GM19397 (cell line): ENCODE data around the gene KCNK4.

Experiments used
- ATAC-seq: cut with Tn5 transposase; IDR thresholded peaks from one replicate; pipeline ENCODE4 v1.9.1; 2021; ENCODE audit warnings: mild to moderate bottlenecking, moderate library complexity; ENCODE audit not compliant: unreplicated experiment

KCNK4 gene

DNA sequence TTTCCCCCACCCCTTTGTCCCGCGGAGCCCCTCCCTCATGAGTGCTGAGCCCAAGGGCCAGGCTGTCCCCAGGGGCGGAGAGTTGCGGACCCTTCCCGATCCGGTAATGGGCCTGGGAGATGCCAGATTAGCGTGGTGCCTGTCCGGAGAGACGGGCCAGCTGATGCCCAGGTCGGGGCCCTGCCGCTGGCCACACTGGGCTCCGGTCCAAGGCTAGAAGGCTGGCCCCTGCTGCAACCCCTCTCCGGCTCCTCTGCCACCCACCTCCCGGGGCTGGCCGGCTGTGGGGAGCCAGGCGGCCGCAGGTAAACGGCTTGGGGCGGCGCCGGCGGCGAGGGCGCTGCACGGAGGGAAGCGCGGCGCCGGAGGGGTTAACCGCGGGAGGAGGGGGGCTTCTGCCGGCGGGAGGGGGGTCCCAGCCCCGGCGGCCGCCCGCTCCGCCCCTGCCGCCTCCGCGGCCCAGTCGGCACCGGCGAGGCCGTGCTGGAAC lies at the start of gene KCNK4:
TSS of gene KCNK4 (plus strand) at position 41 of the 490 bp plus-strand sequence. CDS start 1,717 bp downstream, outside the sequence.
- no peak for ATAC-seq

DNA sequence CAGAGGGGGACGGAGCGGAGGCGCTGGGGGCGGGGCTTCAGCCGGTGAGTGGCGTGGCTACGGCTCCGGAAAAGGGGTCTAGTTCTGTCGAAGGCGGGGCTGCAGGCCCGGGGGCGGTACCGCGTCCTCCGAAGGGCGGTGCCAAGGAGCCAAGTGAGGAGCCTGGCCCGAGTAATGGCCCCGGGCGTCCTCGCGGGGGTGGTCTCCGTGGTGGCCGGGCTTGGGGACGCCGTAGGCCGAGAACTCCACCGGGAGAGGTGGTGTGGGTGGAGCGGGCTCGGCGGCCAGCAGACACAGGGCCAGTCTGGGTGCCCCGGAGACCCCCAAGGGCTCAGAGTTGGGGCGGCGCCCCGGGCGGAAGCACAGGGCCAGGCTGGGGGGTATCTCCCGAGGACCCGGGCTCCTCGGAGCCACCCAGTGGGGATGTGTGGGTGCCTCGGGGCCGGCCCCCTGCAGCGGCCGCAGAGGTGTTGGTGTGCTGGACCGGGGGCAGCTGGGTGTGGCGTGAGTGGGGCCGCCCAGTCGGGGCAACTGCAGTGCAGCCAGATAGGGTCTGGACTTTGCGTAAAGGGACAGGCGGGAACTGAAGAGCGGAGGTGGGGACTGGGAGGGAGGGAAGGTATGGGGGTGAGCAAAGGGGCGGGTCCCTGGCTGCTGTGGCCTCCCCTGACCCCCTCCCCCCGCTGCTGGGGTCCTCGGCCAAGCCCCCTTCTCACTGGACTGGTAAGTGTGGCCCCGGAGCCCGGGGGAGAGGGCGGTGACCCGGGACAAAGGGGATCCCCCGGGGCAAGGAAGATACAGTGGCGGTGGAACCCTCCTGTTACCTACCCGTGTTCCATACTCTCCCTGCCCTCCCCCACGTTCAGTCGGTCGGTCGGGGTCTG lies 49.4 kb upstream of the KCNK4 start:
- ATAC-seq, result peak; percentile 4

DNA sequence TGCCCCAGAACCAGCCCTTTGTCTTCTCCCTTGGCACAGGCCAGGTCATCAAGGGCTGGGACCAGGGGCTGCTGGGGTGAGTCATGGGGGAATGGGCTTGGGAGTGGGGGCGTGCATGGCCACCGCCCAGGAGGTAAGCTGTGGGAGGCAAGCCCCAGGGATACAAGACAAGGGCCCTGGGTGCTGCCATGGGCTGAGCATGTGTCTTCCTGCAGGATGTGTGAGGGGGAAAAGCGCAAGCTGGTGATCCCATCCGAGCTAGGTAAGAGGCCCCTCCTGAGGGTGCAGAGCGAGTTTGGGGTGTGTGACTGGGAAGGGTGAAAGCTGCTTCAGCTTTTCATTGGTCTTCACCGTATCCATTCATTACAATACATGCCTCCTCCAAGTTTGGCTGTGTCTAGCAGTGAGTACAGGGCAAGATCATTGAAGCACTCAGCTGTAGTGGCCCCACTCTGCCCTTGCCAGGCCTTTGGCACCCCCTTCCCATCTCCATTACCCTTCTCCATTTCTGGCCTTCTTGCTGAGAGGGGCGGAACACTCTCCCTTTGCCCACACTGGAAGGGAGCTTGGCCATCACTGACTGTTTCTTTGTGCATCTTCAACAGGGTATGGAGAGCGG lies 47.8 kb upstream of the KCNK4 start:
- ATAC-seq, result no peak

DNA sequence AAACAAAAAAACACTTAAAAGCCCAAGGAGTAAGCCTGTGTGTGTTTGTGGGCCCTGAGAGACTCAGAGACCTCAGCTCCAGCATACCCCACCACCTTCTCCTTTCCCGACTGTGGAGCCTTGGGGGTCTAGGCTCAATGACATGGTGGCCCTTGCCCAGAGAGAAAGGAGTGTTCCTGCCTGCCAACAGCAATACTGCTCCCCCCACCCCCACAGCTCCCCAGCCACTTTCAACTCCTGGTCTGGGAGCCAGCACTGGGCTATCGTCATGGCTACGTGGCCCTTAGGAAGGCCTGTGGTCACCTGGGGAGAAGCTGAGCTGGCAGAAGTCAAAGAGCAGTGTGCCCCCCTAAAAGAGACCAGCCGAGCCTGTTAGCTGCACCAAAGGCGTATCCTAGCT lies 47.0 kb upstream of the KCNK4 start:
- no peak for ATAC-seq

DNA sequence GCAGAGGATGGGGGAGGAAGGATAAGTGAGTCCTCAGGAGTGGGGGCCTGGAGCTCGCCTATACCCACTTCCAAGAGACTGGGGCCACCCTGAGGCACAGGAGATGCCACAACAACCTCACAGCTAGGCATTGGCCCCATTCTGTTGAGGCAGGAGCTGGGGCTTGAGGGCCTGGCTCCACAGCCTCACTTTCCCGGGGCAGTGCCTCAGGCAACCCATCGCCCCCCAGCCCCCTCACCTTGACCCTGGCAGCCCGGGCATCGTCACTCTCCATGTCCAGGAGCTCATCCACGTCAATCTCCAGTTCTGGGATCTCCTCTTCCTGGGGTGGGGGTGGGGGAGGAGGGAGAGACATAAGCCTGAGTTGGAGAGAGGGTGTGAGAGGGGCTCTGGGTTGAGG lies 46.1 kb upstream of the KCNK4 start:
- no peak for ATAC-seq

DNA sequence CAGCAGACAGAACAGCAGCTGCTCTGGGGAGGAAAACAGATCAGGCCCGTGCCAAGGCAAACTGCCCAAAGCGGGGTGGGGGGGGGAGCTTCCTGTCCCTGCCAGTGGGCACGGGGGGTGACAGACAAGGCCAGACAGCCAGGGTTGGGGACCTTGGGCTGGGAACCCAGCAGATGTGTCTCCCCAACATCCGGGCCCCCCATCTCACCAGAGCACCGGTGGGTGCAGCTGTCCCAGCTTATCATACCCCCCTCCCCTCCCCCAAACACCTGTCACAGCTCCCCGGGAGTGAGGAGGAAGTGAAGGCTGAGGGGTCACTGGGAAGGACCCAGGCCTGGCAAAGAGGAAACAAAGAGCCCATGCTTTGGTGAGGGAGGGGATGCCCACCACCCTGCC lies 45.7 kb upstream of the KCNK4 start:
- no peak for ATAC-seq

DNA sequence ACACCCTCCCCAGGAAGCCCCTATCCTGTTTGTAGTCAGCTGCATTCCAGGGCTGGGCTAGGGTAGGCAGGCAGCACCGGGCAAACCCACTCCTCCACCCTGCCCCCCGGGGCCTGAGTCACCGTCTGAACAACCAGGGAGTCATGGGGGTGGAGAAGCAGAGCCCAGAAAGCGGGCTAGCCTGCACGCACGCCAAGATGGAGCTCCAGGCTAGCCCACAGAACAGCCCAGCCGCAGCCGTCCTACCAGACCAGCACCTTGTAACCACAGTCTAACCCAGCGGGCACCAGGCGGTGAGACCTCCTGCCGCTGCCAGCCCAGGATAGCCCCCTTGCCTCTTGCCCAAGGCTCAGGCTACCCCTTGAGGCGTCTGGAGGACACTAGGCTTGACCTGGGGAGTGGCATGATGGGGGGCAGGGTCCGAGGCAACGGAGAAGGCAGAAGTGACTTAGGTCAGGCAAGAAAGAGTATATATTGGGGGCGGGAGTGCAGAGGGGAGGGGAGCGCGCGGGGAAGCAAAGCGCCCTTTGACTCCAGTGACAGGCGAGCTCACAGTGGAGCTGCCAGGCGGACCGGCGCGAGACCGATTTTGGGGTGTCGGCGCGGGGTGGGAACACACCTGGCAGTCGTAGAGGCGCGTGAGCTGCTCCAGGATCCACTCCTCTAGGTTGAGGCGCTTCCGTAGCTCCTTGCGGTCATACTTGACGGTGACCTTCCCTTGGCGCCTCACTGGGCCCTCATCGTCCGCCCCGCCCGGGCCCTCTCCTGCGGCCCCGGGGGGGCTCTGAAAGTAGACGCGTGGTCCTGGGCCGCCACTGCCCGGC lies 45.1 kb upstream of the KCNK4 start:
- no peak for ATAC-seq

DNA sequence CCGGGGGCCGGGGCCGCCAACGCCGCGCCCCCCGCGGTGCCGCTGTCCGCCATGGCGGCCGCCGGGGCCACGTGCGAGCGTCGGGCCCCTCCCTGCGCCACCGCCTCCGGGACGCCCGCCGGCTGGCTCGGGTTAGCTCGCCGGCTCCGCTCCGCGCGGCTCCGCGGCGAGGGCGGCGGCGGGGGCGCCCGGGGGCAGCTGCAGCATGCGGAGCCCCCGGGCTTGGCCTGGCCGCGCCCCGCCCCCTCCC lies 44.6 kb upstream of the KCNK4 start:
- peak; percentile 18 for ATAC-seq

DNA sequence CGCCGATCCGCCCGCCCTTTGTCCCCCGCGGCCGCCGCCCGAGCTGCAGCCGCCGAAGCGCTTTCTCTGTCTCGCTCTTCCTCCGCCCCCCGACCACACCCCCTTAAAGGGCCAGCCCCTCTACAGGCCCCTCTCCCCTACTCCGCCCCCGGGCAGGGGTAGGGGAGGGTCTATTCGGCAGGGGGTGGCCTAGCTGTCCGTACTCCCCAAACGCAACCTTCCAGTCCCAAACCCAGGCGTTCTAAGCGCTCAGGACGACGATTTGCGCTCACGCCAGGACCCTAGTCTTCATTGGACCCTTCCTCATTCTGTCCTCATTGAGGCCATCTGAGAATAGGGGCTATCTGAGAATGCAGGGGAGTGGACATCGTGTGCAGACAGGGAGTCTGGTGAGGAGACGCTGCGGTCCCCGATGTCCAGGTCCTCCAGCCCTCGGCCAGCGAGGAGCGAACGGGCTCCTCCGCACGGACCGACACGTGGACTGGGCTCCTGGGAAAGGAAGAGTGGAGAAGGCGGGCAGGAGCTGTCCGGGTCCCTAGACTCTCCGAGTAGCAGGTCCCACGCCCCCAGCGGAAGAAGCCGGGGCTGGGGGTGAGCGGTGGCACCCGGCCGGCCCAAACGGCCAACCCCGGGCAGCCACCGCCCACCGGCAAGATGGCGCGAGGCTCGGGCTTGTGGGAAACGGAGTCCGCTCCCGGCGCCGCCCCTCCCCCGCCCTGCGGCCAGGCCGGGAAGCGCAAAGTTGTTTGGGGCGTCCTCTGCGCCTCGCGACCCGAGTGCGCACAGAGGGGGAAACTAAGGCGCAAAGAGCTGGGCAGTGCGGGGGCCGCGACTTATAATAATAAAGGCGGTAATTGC lies 44.0 kb upstream of the KCNK4 start, which contains the start of gene PPP1R14B:
TSS of gene PPP1R14B (minus strand) at position 73 of the 858 bp plus-strand sequence. CDS start 270 bp downstream, outside the sequence.
- peak; percentile 35 for ATAC-seq

DNA sequence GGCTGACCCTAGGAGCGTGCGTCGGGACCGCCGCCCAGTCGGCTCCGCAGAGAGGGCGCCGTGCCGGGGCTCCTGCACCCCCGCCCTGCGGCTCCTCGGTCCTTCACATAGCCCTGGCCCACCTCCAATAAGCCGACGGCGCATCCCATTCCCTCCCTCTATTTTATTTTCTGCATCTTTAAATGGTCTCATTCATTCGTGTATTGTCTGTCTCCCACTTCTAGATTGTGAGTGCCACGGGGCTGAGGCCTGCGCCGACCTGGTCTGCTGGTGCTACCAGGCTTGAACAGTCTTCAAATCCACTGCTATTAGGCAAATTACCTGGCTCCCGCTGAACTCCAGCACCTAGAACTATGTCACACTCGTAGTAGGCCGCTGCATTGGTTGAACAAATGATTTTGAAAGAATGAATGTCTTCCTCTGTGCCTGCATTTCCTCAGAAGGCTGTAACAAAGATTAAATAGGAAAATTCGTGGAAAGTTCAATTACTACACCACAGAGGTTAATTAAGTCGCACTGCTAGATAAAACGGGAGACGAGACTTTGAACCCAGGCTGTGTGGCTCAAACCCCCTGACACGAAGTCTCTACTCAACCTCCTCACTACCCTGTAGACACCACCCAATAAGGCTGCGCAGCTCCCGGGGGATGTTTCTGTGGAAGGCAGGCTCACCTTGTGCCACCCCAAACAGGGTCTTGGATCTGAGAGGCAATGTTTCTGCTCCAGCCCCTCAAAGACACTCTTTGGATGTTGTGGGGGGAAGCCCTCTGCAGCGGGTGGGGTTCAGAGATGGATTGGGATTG lies 43.2 kb upstream of the KCNK4 start:
- no peak for ATAC-seq

DNA sequence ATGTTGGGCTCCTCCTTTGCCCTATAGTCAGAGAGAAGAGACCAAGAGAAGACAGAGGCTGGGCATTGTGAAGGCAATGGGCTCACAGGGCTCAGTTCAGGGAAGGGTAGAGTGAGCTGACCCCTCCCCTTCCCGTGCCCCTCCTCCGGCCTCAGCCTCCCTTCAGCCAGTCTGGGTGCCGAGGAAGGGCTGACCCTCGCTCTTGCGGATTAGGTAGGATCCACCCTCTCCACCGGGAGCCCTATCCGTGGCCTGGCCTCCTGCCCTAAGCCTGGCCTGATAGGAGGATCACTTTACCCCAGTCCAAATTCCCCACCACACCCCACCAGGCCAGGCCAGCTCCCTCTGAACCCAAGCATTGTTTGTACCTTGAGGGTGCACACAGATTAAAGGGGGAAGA lies 42.5 kb upstream of the KCNK4 start:
- no peak for ATAC-seq

DNA sequence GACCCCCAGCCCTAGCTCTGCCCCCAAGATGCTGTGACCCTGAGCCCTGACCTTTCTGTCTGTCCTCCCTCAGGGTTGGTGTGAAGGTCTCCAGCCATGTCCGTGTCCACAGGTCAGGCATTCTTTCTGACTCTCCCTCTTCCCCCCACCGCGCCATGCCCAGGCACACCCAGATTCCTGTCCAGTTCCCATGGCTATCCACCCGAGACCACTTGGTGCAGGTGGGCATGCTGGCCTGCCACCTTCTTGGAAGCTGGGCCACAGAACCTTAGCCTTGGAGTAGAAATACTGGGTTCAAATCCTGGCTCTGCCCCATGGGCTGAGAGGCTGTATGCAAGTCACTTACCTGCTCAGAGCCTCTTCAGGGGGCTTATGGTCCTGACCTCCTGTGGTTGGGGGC lies 42.1 kb upstream of the KCNK4 start:
- ATAC-seq, result no peak

DNA sequence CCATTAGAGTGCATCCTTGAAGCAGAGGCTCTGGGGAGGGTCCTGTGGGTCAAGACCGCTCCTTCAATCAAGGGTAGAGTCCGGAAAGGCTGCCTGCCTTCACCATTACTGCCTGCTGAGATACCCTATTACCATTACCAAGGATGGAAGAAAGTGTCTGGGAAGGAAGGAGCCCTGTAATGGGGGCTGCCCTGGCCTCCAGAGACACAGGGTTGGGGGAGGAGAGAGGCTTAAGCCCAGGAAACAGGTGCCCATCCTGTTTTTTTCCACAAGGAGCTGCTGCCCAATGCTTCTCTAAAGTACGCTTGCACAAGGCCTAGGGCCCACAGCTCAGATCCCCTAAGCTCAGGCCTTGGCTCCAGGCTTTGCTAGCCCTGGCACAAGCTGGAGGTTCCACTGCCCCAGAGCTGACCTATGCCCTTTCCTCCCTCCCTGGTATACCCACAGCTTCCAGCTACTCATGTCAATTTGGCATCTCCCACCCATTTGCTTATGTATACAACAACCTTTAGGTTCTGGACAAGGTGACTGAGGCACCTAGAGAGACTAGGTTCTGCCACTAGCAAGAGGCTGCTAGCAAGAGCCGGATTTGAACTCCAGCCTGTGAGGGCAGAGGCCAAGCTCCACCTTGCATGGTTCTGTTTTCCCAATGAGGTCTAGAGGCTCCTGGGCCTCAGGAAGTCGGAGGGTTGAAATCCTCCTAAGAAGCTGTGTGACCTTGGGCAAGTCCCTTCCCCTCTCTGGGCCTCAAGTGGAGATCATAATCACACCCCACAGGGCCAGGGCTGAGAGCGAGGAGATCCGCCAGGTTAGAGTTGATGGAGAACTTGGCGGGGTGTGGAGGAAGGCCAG lies 41.3 kb upstream of the KCNK4 start:
- ATAC-seq, result no peak

DNA sequence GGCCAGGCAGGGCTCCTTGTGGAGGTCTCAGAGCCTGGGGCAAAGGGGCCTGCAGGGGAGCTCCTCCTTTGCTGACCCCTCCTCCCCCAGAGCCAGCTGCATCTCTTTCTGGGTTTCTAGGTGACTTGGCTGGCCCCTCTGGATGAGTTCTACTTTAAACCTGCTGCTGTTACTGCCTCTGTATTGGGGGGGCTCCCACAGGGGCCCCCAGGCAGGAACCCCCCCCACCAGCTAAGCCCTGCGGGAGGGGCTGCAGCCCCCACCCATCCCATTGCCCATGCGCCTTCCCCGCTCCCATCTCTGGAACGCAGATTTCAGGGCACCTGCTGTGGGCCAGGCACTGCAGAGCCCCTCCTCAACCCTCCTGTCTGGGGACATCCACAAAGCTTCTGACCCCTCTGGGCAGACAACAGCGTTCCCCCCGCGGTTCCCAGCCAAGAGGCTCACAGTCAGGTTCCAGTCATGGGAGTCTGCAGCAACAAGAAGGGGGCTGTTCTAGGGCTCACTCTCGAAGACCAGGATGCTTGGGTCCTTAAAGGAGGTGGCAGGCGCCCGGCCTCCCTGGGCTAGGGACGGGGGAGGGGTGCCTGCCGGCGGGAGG lies 40.6 kb upstream of the KCNK4 start:
- no peak for ATAC-seq

DNA sequence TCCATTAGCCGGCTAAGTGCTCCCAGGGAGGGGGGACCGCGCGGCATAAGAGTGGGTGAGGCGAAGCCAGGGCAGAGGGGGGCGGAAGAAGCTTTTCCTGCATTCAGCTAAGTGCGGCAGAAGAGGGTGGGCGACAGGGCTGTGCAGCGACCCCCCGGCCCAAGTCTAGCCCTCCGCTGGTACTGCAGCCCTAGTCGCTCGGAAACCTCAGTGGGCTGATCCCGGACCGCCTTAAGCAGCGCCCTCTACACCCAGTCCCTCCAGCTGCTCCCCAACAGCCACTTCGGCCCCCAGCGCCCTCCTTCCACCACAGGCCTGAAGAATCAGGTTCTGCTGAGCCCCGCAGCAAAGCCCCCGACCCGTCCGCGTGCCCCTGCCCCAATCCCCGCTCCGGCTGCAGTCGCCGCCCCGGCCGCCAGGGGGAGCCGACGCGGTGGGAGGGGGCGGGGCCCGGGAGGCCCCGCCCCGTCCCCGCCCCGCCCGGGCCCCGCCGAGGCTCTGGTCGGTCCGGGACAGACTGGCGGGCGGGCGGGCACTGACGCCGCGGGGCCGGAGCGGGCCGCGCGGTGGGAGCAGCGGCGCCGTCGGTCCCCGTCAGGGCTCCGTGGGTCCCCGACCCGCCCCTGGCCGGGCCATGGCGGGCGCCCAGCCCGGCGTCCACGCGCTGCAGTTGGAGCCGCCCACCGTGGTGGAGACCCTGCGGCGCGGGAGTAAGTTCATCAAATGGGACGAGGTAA lies 39.9 kb upstream of the KCNK4 start, which contains the start of gene PLCB3:
TSS of gene PLCB3 (plus strand) at position 515 of the 737 bp plus-strand sequence. CDS start at position 635, 120 bp downstream.
- ATAC-seq, result peak; percentile 43

DNA sequence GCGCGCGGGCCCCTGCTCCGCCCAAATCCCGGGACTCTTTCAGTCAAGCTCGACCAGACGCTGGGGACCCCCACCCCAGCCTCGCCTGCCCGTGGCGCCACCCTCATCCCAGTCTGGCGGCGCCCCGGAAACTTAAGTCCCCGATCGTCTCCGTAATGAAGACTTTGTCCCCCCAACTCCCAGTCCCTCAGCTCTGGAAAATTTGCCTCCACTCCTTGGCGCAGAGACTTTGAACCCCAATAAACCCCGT lies 39.4 kb upstream of the KCNK4 start:
- no peak for ATAC-seq

DNA sequence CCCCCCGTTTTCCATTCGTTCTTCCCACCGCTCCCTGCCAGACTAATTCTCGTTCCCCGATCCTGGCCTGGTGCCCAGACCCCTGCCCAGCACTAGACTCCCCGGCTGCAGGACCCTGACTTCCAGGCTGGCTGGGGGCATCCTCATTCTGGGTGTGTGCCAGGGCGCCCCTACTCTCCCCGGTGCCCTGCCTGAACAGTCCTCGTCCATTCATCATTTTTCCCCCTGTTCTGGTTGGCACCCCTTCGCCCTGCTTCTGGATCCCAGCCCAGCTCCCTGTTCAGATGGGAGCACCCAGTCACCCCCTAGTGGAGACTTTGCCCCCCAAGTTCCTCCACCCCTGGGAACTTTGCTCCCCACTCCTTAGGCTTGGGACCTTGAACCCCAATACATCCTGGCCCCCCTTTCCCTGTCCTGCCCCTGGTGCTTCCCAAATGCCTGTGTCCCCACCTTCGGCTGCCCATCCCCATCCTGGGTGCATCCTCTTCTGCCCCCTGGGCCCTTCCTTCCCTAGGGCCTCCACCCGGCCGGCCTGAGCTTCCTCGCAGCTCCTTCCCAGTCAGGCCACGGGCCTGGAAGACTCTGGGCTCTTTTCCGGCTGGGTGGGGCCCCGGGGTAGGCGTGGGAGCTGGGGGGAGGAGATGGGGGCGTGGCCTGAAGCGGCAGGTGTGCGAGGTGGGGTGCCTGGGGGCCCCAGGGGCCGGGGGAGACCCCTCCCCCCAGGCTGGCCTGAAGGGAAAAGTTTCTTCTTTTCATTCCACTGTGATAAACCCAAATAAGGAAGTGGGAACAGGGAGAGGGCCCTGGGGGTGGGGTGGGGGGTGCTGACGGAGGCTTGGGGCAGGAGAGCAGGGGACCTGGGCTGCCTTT lies 38.9 kb upstream of the KCNK4 start:
- ATAC-seq, result no peak
